Adrenal gland (tissue), 12 donors: ENCODE measurements around the gene NOXA1. TPM values are rescaled to one million over a fixed set of nuclear protein-coding genes. Genes with fewer than 3 reads are reported as not detected.

ENCODE experiments used
- DNase-seq, 7 donors: peaks; one replicate each; pipeline ENCODE4 v3.0.0-alpha.2; 2019 to 2020
- H3K27ac ChIP-seq, 5 donors: fragments of 200-600 bp; sonication (generic) in 4 of 5; 1 replicate in 3 of 5; 2 replicates in 2 of 5; pipeline versions ENCODE4 v1.5.1 to v1.8.0; 2016 to 2020; ENCODE audit warnings: mild to moderate bottlenecking in 1 of 5
- H3K27me3 ChIP-seq: fragments of 200-600 bp; 2 replicates; pipeline ENCODE4 v1.8.0; 2021
- H3K36me3 ChIP-seq, 2 donors: fragments of 200-600 bp; replicated peaks in 1 of 2; 1 replicate in 1 of 2; 2 replicates in 1 of 2; pipeline versions ENCODE4 v1.5.1 to v1.8.0; 2018 to 2022
- H3K4me1 ChIP-seq, 2 donors: fragments of 200-600 bp; replicated peaks in 1 of 2; 1 replicate in 1 of 2; 2 replicates in 1 of 2; pipeline versions ENCODE4 v1.5.1 to v1.8.0; 2018 to 2021
- H3K4me3 ChIP-seq, 4 donors: fragments of 200-600 bp; sonication (generic) in 3 of 4; one replicate each; pipeline ENCODE4 v1.5.1; 2016 to 2018
- H3K9me3 ChIP-seq, 3 donors: fragments of 200-600 bp; sonication (generic) in 1 of 3; replicated peaks in 1 of 3; 1 replicate in 2 of 3; 2 replicates in 1 of 3; pipeline versions ENCODE4 v1.5.1 to v1.8.0; 2016 to 2021
- CTCF ChIP-seq, 6 experiments: fragments of 450-650 bp in 4 of 6; fragments of 200-600 bp in 2 of 6; sonication (generic) in 1 of 6; IDR thresholded peaks; 1 replicate in 5 of 6; 2 replicates in 1 of 6; pipeline versions ENCODE4 v1.5.1 to v1.8.0; 2016 to 2021; ENCODE audit warnings: antibody characterized with exemption in 6 of 6, mild to moderate bottlenecking in 2 of 6, moderate library complexity in 1 of 6
- POLR2A ChIP-seq, 2 donors: fragments of 450-650 bp; IDR thresholded peaks; one replicate each; pipeline ENCODE4 v1.6.1; 2017; ENCODE audit warnings: antibody characterized with exemption in 2 of 2, mild to moderate bottlenecking in 2 of 2, moderate library complexity in 1 of 2
- WGBS, 4 donors: extraction: QIAGEN DNeasy Blood & Tissue Kit in 2 of 4; methylation state at CpG; one replicate each; pipeline versions ENCODE4 v1.1.5 to v1.1.7; 2013 to 2017; 5-methylcytosine and 5-hydroxymethylcytosine counted together
- intact Hi-C, 2 donors: fragments of 100-400 bp; cut with DNase I; formaldehyde crosslinking; loops; one replicate each; pipeline versions ENCODE4 v1.14.1 to v1.15.0; 2022 to 2023
- polyA plus RNA-seq, 3 donors: library from polyadenylated mRNA; stranded (reverse); fragments of 200-250 nt in 2 of 3; fragments of 350-450 nt in 1 of 3; fragmentation: Illumina TruSeq in 1 of 3; extraction: RNeasy Lipid Tissue Mini Kit (QIAGEN cat#74804) in 1 of 3; gene quantifications; one replicate each; pipeline ENCODE4 v1.2.3, GENCODE V29; 2013 to 2014
- total RNA-seq, 9 donors: library from RNA; depleted of rRNA in 4 of 9; stranded (reverse); fragments of >200 nt in 4 of 9; fragments of 120-200 nt in 1 of 9; fragmentation: NEBNext Ultra II Directional in 1 of 9; extraction: Animal tissue kit (Norgen Biotek cat#: 25700) in 1 of 9; gene quantifications; one replicate each; pipeline versions ENCODE4 v1.1.0 to v1.2.4, GENCODE V29; 2013 to 2023
- donor health status: healthy with polysubstance abuse.
- donor health status: Bipolar disorder and iron deficiency.
- donor health status: DM: yes; HTN: yes; CAD: no.
- donor health status: DM: no; HTN: no; CAD: no.
- donor health status: DM: no; HTN: no; CAD: no.
- donor health status: DM: yes; HTN: yes; CAD: no.

Gene NOXA1
- total and polyA plus RNA-seq, 12 donors, result 2.9 to 50.7 (median 9.4) TPM; not detected in 1

- Histone ChIP-seq H3K4me3 (no peak overlapping the region), H3K9me3 (no peaks in the 10 kb centered on the region), H3K36me3 (no peaks in the 10 kb centered on the region), H3K4me1 (peaks cover 0 to 2% of the 10 kb centered on the region in 2 donors), H3K27me3 (no peaks in the 10 kb centered on the region), H3K27ac (no peak overlapping the region)
- intact Hi-C loops, result no loop called here
- TF ChIP-seq CTCF (IDR thresholded peaks at IDR 0.05) (no peak), POLR2A (IDR thresholded peaks at IDR 0.05) (no peak)
- no peak for DNase-seq
- 79 to 87% (median 82%) methylated on average over 6 to 27 of the region's 27 CpGs for WGBS, 4 donors
Measured at GRCh38 chr9:137428841-137429545, 5.8 kb downstream of the NOXA1 start.

GRCh38 chr9:137429546-137429890 is 6.3 kb downstream of the NOXA1 start:
- WGBS, 4 donors, result 20 to 59% (median 51%) methylated on average over 1 to 14 of the region's 14 CpGs; no CpG with 5 or more reads in 1 of the 4 donors
- no peaks in the 10 kb centered on the region for H3K36me3 ChIP-seq
- no peak for DNase-seq

GRCh38 chr9:137429974-137430722 is 7.0 kb downstream of the NOXA1 start:
- no peaks in the 10 kb centered on the region for H3K36me3 ChIP-seq
- no peak overlapping the region for H3K4me3 ChIP-seq
- peak in 3 of 7 donors; percentile 14 to 42 (median 30) for DNase-seq
- H3K27me3 ChIP-seq, result no peaks in the 10 kb centered on the region
- no peaks in the 10 kb centered on the region for H3K9me3 ChIP-seq
- TF ChIP-seq POLR2A (IDR thresholded peaks at IDR 0.05) (no peak), CTCF (IDR thresholded peaks at IDR 0.05) (no peak)
- intact Hi-C loops, result no loop called here
- 53 to 59% (median 56%) methylated on average over 22 to 34 of the region's 34 CpGs for WGBS, 4 donors
- H3K4me1 ChIP-seq, result no peaks in the 10 kb centered on the region
- no peak overlapping the region for H3K27ac ChIP-seq

More at GRCh38 chr9:137429546-137429890, 6.3 kb downstream of the NOXA1 start:
- TF ChIP-seq POLR2A (IDR thresholded peaks at IDR 0.05) (no peak), CTCF (IDR thresholded peaks at IDR 0.05) (no peak)
- H3K4me3 ChIP-seq, result no peak overlapping the region
- H3K27me3 ChIP-seq, result no peaks in the 10 kb centered on the region
- no peak overlapping the region for H3K27ac ChIP-seq
- H3K4me1 ChIP-seq, result no peaks in the 10 kb centered on the region
- no peaks in the 10 kb centered on the region for H3K9me3 ChIP-seq
- intact Hi-C loops, result no loop called here

- Histone ChIP-seq H3K9me3 (no peaks in the 10 kb centered on the region), H3K36me3 (no peaks in the 10 kb centered on the region), H3K4me3 (no peak overlapping the region), H3K27ac (no peak overlapping the region), H3K27me3 (no peaks in the 10 kb centered on the region), H3K4me1 (peaks cover 0 to 3% of the 10 kb centered on the region in 2 donors)
- 80 to 83% (median 81%) methylated on average over 3 to 27 of the region's 27 CpGs; no CpG with 5 or more reads in 1 of the 4 donors for WGBS, 4 donors
- DNase-seq, result no peak
- intact Hi-C loops, result no loop called here
- TF ChIP-seq CTCF (IDR thresholded peaks at IDR 0.05) (no peak), POLR2A (IDR thresholded peaks at IDR 0.05) (no peak)
Measured at GRCh38 chr9:137430723-137431415, 7.7 kb downstream of the NOXA1 start.
